ENCODE measurements around the gene CDCA4.

DNA sequence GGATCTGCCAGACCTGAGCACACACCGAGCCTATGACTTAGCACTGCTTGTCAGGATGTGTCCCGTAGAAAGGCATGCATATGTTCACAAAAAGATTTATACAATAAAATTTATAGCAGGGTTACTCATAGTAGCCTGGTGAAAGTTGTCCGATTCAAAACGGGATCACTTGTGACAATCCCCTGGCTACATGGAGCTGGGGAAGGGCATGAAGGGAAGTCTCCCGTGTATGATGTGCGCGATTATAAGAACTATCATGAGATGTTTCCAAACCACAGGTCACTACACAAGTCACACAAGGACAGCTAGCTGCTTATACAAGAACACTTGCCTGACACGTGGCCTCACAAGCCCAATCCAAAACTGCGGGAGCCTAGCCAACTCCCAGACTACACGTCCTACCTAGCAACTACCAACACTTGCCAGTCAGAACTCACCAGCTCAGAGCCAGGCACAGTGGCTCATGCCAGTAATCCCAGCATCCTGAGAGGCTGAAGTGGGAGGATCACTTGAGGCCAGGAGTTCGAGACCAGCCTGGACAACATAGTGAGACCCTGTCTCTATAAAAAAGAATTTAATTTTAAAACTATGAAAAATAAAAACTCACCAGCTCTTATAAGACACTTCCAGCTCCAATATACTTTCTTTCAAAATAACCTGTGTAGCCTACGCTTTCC, 7.5 kb upstream of the CDCA4 start:
- TF ChIP-seq, protein P1, sequence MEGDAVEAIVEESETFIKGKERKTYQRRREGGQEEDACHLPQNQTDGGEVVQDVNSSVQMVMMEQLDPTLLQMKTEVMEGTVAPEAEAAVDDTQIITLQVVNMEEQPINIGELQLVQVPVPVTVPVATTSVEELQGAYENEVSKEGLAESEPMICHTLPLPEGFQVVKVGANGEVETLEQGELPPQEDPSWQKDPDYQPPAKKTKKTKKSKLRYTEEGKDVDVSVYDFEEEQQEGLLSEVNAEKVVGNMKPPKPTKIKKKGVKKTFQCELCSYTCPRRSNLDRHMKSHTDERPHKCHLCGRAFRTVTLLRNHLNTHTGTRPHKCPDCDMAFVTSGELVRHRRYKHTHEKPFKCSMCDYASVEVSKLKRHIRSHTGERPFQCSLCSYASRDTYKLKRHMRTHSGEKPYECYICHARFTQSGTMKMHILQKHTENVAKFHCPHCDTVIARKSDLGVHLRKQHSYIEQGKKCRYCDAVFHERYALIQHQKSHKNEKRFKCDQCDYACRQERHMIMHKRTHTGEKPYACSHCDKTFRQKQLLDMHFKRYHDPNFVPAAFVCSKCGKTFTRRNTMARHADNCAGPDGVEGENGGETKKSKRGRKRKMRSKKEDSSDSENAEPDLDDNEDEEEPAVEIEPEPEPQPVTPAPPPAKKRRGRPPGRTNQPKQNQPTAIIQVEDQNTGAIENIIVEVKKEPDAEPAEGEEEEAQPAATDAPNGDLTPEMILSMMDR (IDR thresholded peaks at IDR 0.05; ENCODE audit: borderline replicate concordance, extremely low read depth, low read length, poor library complexity, severe bottlenecking) = no peak
- TF ChIP-seq EZH2 (IDR thresholded peaks at IDR 0.05; ENCODE audit: borderline replicate concordance, low read depth, low read length, severe bottlenecking) = no peak
